ENCODE data around the gene DNAJC5. TPM values are rescaled to one million over a fixed set of nuclear protein-coding genes. Genes with fewer than 3 reads are reported as not detected.
"Not testable (repeated sequence)": the region's sequence is repeated elsewhere in the genome, so short reads cannot be mapped to it uniquely, and the experiment has no call there.

DNAJC5 gene
- total and polyA plus RNA-seq, 9 donors, result 11.1 to 32.8 (median 26.5) TPM

DNA sequence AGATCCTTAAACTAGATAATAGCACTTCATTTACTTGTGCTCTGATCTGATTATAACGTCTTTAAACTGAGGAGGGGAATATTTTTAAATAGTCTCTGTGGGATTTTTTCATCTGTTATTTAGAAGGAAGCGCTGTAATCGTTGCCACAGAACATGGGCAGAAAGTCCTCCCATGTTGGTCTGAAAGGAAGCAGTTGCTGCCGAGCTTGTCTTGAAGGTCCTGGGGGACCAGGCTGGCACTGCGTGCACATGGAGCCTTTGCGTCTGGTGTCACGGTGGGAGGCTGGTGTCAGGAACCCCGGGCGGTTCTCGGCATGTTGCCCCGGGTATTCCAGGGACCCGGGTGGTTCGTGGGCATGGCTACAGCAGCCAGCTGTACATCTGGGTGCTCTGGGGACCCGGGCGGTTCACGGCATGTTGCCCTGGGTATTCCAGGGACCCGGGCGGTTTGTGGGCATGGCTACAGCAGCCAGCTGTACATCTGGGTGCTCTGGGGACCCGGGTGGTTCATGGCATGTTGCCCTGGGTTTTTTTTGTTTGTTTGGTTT, 18.4 kb upstream of the DNAJC5 start:
- no peaks in the 10 kb centered on the region for H3K9me3 ChIP-seq
- no peak overlapping the region for H3K4me3 ChIP-seq
- intact Hi-C loops (cut with DNase I), result loop anchor here in 1 of 4 donors (10.0 kb wide), 1 partner anchor 342 kb away; the partner anchor contains the start of gene PTK6
- 88 to 90% (median 89%) methylated on average over 19 of the region's 19 CpGs for WGBS, 3 donors
- no peaks in the 10 kb centered on the region for H3K36me3 ChIP-seq
- TF ChIP-seq, protein P1, sequence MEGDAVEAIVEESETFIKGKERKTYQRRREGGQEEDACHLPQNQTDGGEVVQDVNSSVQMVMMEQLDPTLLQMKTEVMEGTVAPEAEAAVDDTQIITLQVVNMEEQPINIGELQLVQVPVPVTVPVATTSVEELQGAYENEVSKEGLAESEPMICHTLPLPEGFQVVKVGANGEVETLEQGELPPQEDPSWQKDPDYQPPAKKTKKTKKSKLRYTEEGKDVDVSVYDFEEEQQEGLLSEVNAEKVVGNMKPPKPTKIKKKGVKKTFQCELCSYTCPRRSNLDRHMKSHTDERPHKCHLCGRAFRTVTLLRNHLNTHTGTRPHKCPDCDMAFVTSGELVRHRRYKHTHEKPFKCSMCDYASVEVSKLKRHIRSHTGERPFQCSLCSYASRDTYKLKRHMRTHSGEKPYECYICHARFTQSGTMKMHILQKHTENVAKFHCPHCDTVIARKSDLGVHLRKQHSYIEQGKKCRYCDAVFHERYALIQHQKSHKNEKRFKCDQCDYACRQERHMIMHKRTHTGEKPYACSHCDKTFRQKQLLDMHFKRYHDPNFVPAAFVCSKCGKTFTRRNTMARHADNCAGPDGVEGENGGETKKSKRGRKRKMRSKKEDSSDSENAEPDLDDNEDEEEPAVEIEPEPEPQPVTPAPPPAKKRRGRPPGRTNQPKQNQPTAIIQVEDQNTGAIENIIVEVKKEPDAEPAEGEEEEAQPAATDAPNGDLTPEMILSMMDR (IDR thresholded peaks at IDR 0.05), result no peak
- TF ChIP-seq EP300 (IDR thresholded peaks at IDR 0.05) (no peak), POLR2A (IDR thresholded peaks at IDR 0.05) (no peak)
- DNase-seq, result no peak
- H3K27ac ChIP-seq, result no peak overlapping the region
- H3K4me1 ChIP-seq (ENCODE audit: insufficient read depth), result no peaks in the 10 kb centered on the region
- no peaks in the 10 kb centered on the region for H3K27me3 ChIP-seq

DNA sequence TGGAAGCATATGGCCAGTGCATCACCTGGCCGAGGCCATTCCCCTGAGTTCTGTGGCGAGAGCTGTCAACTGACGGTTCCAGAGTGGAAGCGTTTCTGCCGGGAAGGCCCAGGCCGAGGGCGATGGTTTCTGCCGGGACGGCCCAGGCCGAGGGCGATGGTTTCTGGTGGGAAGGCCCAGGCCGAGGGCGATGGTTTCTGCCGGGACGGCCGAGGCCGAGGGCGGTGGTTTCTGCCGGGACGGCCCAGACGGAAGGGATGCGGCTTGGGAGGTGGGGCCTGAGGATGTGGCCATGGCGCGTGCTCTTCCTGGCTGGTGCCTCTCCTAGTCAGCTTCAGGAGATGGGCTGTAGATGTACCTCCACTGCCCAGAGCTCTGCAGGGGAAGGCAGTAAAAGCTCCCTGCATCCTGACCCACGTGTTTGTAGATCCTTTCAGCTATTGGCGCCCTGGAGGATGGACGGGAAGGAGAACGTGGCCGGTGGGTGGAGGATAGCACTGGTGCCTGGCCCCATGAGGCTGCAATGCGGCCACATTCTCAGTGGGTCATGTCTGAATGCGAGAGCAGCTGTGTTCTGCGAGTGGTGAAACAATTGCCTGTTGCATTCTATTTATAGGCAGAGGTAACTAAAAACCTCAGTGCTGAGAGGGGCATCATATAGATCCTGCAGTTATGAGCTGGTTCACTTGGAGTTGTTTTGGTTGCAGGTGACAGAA, 17.0 kb upstream of the DNAJC5 start:
- H3K4me1 ChIP-seq (ENCODE audit: insufficient read depth), result no peaks in the 10 kb centered on the region
- 87 to 92% (median 88%) methylated on average over 32 of the region's 32 CpGs for WGBS, 3 donors
- no peak for DNase-seq
- no peak for TF ChIP-seq EP300 (IDR thresholded peaks at IDR 0.05)
- no peak for TF ChIP-seq POLR2A (IDR thresholded peaks at IDR 0.05)
- TF ChIP-seq, protein P1 (IDR thresholded peaks at IDR 0.05), result no peak
- no peaks in the 10 kb centered on the region for H3K36me3 ChIP-seq
- no peak overlapping the region for H3K4me3 ChIP-seq
- intact Hi-C loops (cut with DNase I), result loop anchor here in 1 of 4 donors (10.0 kb wide), 1 partner anchor 343 kb away; the partner anchor contains the start of gene PTK6
- H3K27ac ChIP-seq, result no peak overlapping the region
- no peaks in the 10 kb centered on the region for H3K9me3 ChIP-seq
- H3K27me3 ChIP-seq, result no peaks in the 10 kb centered on the region

DNA sequence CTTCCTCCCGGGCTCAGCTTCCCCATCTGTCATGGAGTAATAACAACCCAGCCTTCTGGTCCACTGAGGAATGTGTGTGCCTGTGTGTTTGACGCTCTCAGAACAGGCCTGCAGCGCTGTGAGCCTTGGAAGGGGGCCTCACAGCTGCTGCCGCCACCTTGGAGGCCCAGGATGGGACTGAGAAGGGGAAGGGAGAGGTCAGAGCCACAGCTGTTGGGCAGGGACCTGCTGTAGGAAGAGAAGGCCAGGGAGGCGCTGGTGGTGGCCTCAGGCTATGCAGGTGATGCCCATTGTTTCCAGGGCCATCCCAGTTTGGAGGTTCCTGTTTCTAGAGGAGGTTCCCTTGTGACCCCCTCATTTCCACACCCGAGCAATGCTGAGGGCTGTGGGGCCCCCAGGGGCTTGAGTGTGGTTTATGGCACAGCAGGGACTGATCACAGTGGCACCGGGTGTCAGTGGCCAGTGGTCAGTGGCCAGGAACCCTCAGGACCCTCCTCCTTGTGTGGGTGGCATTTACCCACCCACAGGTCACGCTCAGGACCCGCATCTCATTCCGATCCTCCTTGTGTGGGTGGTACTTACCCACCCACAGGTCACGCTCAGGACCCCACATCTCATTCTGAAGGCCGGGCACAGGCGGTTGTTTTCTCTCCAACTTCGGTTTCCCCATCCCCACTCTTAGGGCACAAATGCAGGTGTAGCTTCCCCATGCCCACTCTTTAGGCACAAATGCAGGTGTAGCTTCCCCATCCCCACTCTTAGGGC, 15.8 kb upstream of the DNAJC5 start:
- Histone ChIP-seq H3K27me3 (no peaks in the 10 kb centered on the region), H3K9me3 (no peaks in the 10 kb centered on the region), H3K36me3 (no peaks in the 10 kb centered on the region), H3K4me1 (ENCODE audit: insufficient read depth) (no peaks in the 10 kb centered on the region), H3K4me3 (no peak overlapping the region), H3K27ac (no peak overlapping the region)
- TF ChIP-seq, protein P1 (IDR thresholded peaks at IDR 0.05), result no peak
- TF ChIP-seq POLR2A (IDR thresholded peaks at IDR 0.05) (no peak), EP300 (IDR thresholded peaks at IDR 0.05) (no peak)
- WGBS, 3 donors, result 83 to 90% (median 87%) methylated on average over 14 of the region's 14 CpGs
- no peak for DNase-seq
- intact Hi-C loops (cut with DNase I), result loop anchor here in 1 of 4 donors (10.0 kb wide), 1 partner anchor 344 kb away; the partner anchor contains the start of gene PTK6

DNA sequence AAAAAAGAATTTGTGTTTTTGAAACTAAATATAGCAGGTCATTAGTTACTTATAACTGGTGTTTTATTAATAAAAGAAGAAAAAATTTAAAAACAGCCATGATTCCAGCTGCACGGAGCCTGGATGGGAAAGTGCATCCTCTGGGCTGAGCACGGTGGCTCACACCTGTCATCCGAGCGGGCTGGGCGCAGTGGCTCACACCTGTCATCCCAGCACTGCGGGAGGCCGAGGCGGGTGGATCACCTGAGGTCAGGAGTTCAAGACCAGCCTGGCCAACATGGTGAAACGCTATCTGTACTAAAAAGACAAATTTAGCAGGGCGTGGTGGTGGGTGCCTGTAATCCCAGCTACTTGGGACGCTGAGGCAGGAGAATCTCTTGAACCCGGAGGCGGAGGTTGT, 14.0 kb upstream of the DNAJC5 start:
- not testable (repeated sequence) for DNase-seq; H3K27ac ChIP-seq; H3K27me3 ChIP-seq; H3K4me3 ChIP-seq; H3K4me1 ChIP-seq (ENCODE audit: insufficient read depth); H3K36me3 ChIP-seq; H3K9me3 ChIP-seq
- 77 to 88% (median 86%) methylated on average over 13 of the region's 13 CpGs for WGBS, 3 donors
- intact Hi-C loops (cut with DNase I), result loop anchor here in 1 of 4 donors (10.0 kb wide), 1 partner anchor 326 kb away; the partner anchor contains the start of gene FNDC11

Measured in ovary (tissue), 9 donors.